Activated gamma-delta T cell (primary cell): Measurements from ENCODE around the gene ITCH.
A peak's percentile ranks its signal among the peaks of the same experiment; 100 is the strongest.
"Not testable (repeated sequence)": the region's sequence is repeated elsewhere in the genome, so short reads cannot be mapped to it uniquely, and the experiment has no call there.

Source experiments
- DNase-seq: peaks from one replicate; lab custom pipeline; 2025; lab: John Stamatoyannopoulos, UW

The ITCH gene

GRCh38 chr20:34343458-34344211 is 19.4 kb upstream of the ITCH start:
- DNase-seq = no peak

- no peak for DNase-seq
Observed at GRCh38 chr20:34344238-34344637, 18.8 kb upstream of the ITCH start.

GRCh38 chr20:34345402-34345736 is 17.7 kb upstream of the ITCH start:
- no peak for DNase-seq

GRCh38 chr20:34345839-34346532 is 17.1 kb upstream of the ITCH start:
- DNase-seq = not testable (repeated sequence)

- DNase-seq = not testable (repeated sequence)
Observed at GRCh38 chr20:34346533-34346865, 16.6 kb upstream of the ITCH start.

GRCh38 chr20:34347571-34347970 is 15.5 kb upstream of the ITCH start:
- DNase-seq = no peak

GRCh38 chr20:34350095-34350494 is 13.0 kb upstream of the ITCH start:
- no peak for DNase-seq

- not testable (repeated sequence) for DNase-seq
Observed at GRCh38 chr20:34353467-34353866, 9.6 kb upstream of the ITCH start.

GRCh38 chr20:34355427-34355826 is 7.6 kb upstream of the ITCH start:
- DNase-seq = no peak

- DNase-seq = not testable (repeated sequence)
Observed at GRCh38 chr20:34359729-34360128, 3.3 kb upstream of the ITCH start.

- no peak for DNase-seq
Observed at GRCh38 chr20:34362502-34363061, 491 bp upstream of the ITCH start.

- peak; percentile 15 for DNase-seq
Observed at GRCh38 chr20:34363465-34364222, 571 bp downstream of the ITCH start.

- DNase-seq = no peak
Observed at GRCh38 chr20:34364223-34364506, 1.1 kb downstream of the ITCH start.

GRCh38 chr20:34365765-34366213 is 2.7 kb downstream of the ITCH start:
- DNase-seq = no peak

- DNase-seq = no peak
Observed at GRCh38 chr20:34367155-34367554, 4.1 kb downstream of the ITCH start.

GRCh38 chr20:34367911-34368310 is 4.8 kb downstream of the ITCH start:
- not testable (repeated sequence) for DNase-seq

- DNase-seq = no peak
Observed at GRCh38 chr20:34368547-34368946, 5.5 kb downstream of the ITCH start.

- no peak for DNase-seq
Observed at GRCh38 chr20:34369265-34369664, 6.2 kb downstream of the ITCH start.

- no peak for DNase-seq
Observed at GRCh38 chr20:34370062-34370461, 7.0 kb downstream of the ITCH start.

GRCh38 chr20:34373445-34373844 is 10.4 kb downstream of the ITCH start:
- no peak for DNase-seq

GRCh38 chr20:34374209-34374760 is 11.2 kb downstream of the ITCH start:
- DNase-seq = no peak

GRCh38 chr20:34375977-34376430 is 12.9 kb downstream of the ITCH start:
- DNase-seq = no peak
